Measurements from ENCODE around the gene CRYBA1.

The CRYBA1 gene

GRCh38 chr17:29210879-29211278 lies 35.8 kb upstream of the CRYBA1 start:
- no peak overlapping the region for H3K4me3 ChIP-seq (ENCODE audit: low read depth, low read length)
- DNase-seq (ENCODE audit: low read depth, low spot score) = no peak
- in situ Hi-C loops (cut with HindIII; ENCODE audit: low sequenced_read_pairs) = no loop called here
- TF ChIP-seq, protein P1, sequence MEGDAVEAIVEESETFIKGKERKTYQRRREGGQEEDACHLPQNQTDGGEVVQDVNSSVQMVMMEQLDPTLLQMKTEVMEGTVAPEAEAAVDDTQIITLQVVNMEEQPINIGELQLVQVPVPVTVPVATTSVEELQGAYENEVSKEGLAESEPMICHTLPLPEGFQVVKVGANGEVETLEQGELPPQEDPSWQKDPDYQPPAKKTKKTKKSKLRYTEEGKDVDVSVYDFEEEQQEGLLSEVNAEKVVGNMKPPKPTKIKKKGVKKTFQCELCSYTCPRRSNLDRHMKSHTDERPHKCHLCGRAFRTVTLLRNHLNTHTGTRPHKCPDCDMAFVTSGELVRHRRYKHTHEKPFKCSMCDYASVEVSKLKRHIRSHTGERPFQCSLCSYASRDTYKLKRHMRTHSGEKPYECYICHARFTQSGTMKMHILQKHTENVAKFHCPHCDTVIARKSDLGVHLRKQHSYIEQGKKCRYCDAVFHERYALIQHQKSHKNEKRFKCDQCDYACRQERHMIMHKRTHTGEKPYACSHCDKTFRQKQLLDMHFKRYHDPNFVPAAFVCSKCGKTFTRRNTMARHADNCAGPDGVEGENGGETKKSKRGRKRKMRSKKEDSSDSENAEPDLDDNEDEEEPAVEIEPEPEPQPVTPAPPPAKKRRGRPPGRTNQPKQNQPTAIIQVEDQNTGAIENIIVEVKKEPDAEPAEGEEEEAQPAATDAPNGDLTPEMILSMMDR (IDR thresholded peaks at IDR 0.05; ENCODE audit: low read depth, low read length) = no peak

GRCh38 chr17:29212094-29212631 lies 34.5 kb upstream of the CRYBA1 start:
- TF ChIP-seq, protein P1 (IDR thresholded peaks at IDR 0.05; ENCODE audit: low read depth, low read length) = no peak
- DNase-seq (ENCODE audit: low read depth, low spot score) = no peak
- no peak overlapping the region for H3K4me3 ChIP-seq (ENCODE audit: low read depth, low read length)
- in situ Hi-C loops (cut with HindIII; ENCODE audit: low sequenced_read_pairs) = no loop called here

DNA sequence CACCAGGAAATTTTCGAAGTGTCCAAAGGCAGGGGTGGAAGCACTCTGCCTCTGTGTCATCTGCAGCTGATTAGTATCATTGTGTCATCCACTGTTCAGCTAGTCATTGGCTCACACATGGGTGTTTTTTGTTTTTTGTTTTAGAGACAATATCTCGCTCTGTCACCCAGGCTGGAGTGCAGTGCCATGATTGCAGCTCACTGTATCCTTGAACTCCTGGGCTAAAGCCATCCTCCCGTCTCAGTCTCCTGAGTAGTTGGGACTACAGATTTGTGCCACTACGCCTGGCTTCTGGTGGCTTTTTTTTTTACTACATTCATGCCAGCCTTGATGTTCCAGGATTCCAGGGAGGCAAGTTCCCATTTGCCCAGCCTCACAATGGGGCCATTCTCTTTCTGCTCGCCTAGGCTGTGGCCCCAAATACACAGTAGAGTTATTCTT lies 34.0 kb upstream of the CRYBA1 start:
- H3K4me3 ChIP-seq (ENCODE audit: low read depth, low read length) = no peak overlapping the region
- in situ Hi-C loops (cut with HindIII; ENCODE audit: low sequenced_read_pairs) = no loop called here
- TF ChIP-seq, protein P1 (IDR thresholded peaks at IDR 0.05; ENCODE audit: low read depth, low read length) = no peak
- no peak for DNase-seq (ENCODE audit: low read depth, low spot score)

DNA sequence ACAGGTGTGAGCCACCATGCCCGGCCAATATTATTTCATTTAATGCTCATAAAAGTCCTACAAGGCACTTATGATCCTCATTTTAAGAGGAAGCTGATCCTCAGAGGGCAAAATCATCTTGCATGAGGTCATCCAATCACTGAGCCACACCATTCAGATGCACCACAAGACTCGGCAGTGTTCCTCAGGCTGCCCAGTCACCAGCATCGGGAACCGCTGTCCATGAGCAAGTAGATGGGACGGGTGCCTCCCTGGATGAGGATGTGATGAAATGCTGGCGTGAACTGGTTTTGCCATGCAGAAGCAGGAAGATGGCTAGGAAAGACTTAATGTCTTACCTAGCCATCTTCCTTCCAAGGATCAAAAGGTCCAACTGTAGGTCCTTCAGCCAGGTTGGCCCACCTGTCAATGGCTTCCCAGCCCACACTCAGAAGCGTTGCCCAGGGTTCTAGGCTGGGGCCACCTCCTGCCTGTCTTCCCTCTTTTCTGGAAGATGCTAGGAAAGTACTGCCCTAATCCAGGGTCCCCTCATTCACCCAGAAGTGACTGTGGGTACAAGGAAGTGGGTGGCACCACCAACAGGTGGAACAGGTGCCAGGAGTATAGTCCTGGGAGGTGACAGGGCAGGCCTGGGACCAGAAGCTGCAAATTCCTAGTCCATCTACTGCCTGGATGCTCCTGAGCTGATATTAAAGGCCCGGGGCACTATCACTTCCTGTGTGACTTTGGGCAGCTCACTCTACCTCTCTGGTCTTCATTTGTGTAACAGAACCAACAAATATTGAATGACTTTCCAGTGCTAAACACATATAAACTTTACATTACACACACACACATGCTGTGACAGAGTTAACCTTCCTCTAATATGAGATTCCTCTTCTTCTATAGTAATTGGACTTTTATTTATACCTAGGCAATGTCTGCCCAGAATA lies 32.2 kb upstream of the CRYBA1 start:
- in situ Hi-C loops (cut with HindIII; ENCODE audit: low sequenced_read_pairs) = no loop called here
- no peak overlapping the region for H3K4me3 ChIP-seq (ENCODE audit: low read depth, low read length)
- DNase-seq (ENCODE audit: low read depth, low spot score) = no peak
- TF ChIP-seq, protein P1 (IDR thresholded peaks at IDR 0.05; ENCODE audit: low read depth, low read length) = no peak

DNA sequence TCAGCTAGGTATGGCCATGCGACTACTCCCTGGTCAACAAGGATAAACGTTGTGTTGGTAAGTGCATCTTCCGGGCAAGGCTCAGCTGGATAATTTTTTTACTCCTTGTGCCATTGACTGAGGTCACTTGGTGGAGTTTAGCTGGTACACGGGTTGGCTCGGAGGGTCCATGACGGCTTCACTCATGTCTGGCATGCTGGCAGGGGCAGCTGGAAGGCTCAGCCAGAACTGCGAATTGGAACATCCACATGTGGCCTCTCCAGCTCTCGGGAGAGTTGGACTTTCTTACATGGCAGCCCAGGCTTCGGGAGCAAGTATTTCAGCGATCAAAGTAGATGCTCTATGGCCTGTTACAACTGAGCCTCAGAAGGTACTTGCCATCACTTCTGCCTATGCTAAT lies 31.5 kb upstream of the CRYBA1 start:
- no peak overlapping the region for H3K4me3 ChIP-seq (ENCODE audit: low read depth, low read length)
- in situ Hi-C loops (cut with HindIII; ENCODE audit: low sequenced_read_pairs) = no loop called here
- DNase-seq (ENCODE audit: low read depth, low spot score) = no peak
- TF ChIP-seq, protein P1 (IDR thresholded peaks at IDR 0.05; ENCODE audit: low read depth, low read length) = no peak

DNA sequence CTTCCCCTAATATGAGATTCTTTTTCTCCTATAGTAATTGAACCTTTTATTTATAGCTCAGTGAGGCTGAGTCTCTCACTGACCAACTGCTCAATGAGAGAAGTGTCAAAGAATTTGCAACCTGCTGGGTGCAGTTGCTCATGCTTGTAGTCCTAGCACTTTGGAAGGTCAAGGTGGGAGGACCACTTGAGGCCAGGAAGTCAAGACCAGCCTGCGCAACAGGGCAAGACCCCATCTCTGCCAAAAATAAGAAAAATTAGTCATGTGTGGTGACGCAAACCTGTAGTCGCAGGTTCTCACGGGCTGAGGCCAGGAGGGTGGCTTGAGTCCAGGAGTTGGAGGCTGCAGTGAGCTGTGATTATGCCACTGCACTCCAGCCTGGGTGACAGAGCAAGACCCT lies 30.9 kb upstream of the CRYBA1 start:
- DNase-seq (ENCODE audit: low read depth, low spot score) = peak; percentile 45
- in situ Hi-C loops (cut with HindIII; ENCODE audit: low sequenced_read_pairs) = no loop called here
- no peak overlapping the region for H3K4me3 ChIP-seq (ENCODE audit: low read depth, low read length)
- TF ChIP-seq, protein P1 (IDR thresholded peaks at IDR 0.05; ENCODE audit: low read depth, low read length) = no peak

All from astrocyte of the spinal cord (primary cell).